NCI-H82 treated with DMSO at 0.1 percent for 48 hours (cell line): ENCODE measurements around the gene LRPAP1.

ENCODE experiments used
- DNase-seq: peaks from one replicate; lab custom pipeline; 2025; ENCODE audit not compliant: unreplicated experiment; lab: John Stamatoyannopoulos, UW

LRPAP1 gene

GRCh38 chr4:3532751-3533422 lies 665 bp upstream of the LRPAP1 start:
- DNase-seq, result no peak

- no peak for DNase-seq
These were observed 824 bp downstream of the LRPAP1 start for GRCh38 chr4:3531318-3531878.

- no peak for DNase-seq
These were observed 1.5 kb downstream of the LRPAP1 start for GRCh38 chr4:3530663-3531254.

DNA sequence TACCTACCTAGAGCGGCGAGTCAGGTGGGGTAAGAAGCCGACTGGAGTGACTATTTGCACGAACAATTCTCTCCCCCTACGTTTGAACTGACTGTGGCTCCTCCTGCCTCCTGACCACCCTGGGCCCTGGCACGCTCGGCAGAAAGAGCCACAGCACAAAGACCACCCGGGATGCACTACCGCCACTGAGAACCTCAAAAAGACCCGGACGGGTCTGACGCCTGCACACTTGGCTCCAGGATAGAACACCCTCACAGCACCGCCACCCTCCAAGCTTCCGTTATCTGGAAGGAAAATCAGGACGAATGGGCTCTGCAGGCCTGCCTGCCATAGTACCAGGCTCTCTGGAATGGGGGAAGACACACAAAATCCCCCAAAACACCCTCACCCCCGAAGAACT lies 2.2 kb downstream of the LRPAP1 start:
- no peak for DNase-seq

GRCh38 chr4:3529363-3529762 lies 2.9 kb downstream of the LRPAP1 start:
- no peak for DNase-seq

DNA sequence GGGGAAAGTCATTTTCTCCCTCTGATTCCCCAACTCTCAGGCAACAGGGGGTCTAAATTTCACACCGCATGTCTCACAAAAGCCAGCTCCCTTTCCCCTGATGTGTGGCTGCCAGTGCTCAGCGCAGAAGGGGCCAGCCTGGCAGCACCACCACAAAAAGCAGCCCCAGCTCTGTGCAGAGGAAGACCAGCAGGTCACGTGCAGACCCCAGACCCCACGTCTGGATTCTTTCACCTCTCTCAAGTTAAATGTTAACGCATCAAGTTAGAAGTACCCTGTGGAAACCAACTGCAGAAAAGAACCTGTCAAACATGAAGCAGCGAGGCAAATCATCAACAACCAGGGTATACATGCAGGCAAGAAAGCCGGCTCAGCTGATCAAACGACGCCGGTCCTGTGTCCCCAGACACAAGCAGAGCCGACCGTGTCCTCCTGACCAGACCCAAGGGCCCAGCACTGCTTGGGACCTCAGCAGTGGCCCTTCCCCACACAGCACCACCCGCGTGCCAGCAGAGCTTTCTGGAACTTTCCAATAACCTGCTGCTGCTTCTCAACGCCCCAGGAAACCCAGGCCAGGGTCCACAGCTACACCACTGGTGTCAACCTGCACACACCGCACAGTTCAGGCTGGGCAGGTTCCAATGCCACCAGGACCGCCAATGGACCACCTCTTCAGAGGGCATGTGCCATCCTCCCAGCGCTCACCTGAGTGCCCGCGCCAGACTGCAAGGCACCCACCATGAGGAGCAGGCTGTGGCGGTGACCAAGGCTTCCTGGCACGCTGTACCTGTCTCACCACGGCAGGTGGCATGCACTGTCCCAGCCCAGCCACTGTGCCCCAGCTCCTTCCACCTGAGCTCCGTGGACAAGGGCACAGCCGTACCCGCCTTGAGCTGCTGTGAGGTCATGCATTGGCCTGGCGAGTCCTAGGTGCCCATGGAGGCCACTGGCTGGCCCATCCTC lies 4.0 kb downstream of the LRPAP1 start:
- no peak for DNase-seq

- no peak for DNase-seq
These were observed 4.9 kb downstream of the LRPAP1 start for GRCh38 chr4:3527101-3527913.

DNA sequence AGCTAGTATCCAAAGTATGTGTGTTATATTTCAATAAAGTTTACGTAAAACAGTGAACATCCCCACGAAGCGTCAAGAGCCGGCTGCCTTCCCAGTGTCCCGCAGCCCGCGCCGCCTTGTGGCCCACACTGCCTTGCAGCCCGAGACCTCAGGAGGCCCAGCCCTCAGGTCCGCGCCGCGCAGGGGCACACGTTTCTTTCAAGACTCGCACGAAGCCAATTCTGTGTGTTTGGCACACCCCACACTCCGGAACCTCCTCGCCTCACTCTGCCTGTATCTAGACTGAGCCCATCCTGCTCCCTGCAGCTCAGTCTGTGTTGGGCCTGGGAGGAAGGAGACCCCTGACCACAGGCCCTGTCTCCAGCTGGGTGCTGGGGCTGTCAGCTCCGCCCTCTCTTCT lies 5.8 kb downstream of the LRPAP1 start:
- DNase-seq, result no peak

- no peak for DNase-seq
These were observed 6.4 kb downstream of the LRPAP1 start for GRCh38 chr4:3525532-3526430.

GRCh38 chr4:3524920-3525319 lies 7.3 kb downstream of the LRPAP1 start:
- no peak for DNase-seq

GRCh38 chr4:3524349-3524748 lies 7.9 kb downstream of the LRPAP1 start:
- DNase-seq, result no peak

- DNase-seq, result no peak
These were observed 8.5 kb downstream of the LRPAP1 start for GRCh38 chr4:3523628-3524221.

DNA sequence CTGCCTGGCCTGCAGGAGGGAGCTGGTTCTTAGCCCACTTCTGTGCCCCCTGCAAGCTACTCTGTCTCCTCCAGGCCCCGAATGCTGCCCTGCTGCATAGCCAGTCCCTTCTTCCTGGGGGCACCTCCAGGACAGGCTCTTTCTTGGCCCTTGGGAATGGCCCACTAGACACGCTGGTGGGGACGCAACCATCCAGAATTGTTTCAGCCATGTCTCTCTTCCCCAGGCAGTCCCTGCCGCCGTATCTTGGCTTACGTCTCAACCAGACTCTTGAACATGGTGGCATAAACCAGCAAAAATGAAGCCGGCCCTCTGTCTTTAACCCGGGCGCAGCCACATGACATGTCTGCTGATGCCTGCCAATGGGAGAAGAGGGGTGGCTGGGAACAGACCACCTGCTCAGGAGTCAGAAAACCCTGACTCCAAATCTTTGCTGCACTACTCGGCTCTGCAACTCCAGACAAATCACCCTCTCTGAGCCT lies 9.0 kb downstream of the LRPAP1 start:
- DNase-seq, result no peak

DNA sequence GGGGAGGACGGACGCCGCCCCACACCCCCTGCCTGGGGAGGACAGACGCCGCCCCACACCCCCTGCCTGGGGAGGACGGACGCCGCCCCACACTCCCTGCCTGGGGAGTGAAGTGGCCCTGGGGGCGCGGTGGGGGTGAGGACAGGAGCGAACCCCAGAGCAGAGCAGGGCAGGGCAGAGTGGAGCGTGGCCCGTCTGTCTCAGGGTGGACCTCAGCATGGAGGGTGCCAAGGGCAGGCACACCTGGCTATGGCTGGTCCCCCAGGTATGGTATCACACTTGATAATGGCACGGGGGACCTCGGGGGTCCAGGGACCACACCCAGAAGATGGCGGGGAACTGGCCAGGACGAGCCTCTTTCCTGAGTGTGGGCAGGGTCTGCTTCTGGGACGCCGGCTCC lies 9.6 kb downstream of the LRPAP1 start:
- no peak for DNase-seq

- DNase-seq, result no peak
These were observed 9.9 kb downstream of the LRPAP1 start for GRCh38 chr4:3522326-3522640.

- DNase-seq, result no peak
These were observed 10.4 kb downstream of the LRPAP1 start for GRCh38 chr4:3521621-3522325.

- DNase-seq, result no peak
These were observed 11.2 kb downstream of the LRPAP1 start for GRCh38 chr4:3520796-3521600.

DNA sequence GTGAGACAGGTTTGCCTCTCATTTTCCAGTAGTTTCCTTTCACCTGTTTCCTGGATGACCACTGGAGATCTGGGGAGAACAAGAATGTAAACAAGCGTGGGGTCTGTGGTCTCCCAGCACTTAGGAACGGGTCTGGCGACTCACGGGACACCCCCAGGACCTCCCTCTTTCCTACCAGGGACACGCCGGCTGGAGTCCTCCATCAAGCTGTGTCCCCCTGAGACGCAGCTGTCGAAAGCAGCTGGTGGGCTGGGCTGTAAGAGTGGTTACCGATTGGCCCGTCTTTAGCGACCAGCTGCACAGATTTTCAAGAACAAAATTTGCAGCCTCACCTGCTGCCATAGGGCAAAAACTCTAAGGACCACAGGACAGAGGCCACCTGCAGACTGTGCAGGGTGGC lies 11.9 kb downstream of the LRPAP1 start:
- no peak for DNase-seq
